Fibroblast of lung (primary cell): ENCODE measurements around the gene GALC. TPM values are rescaled to one million over a fixed set of nuclear protein-coding genes. Genes with fewer than 3 reads are reported as not detected.

Source experiments
- DNase-seq, 2 donors: peaks; one replicate each; pipeline versions ENCODE4 v3.0.0 to v3.0.0-alpha.2; 2010; ENCODE audit warnings: low read depth in 2 of 2
- H2AFZ ChIP-seq: 2 replicates; pipeline ENCODE4 v1.5.1; 2012; ENCODE audit warnings: low read length, control low read depth, inconsistent platforms
- H3K27ac ChIP-seq: 2 replicates; pipeline ENCODE4 v1.5.1; 2011; ENCODE audit warnings: low read length, control low read depth; ENCODE audit not compliant: insufficient read depth
- H3K27me3 ChIP-seq: 2 replicates; pipeline ENCODE4 v1.5.1; 2011; ENCODE audit warnings: mild to moderate bottlenecking, low read length; ENCODE audit not compliant: control insufficient read depth, insufficient read depth
- H3K36me3 ChIP-seq: 2 replicates; pipeline ENCODE4 v1.5.1; 2011; ENCODE audit warnings: low read length; ENCODE audit not compliant: control insufficient read depth, insufficient read depth
- H3K4me1 ChIP-seq: 2 replicates; pipeline ENCODE4 v1.5.1; 2011; ENCODE audit warnings: low read length; ENCODE audit not compliant: control insufficient read depth, insufficient read depth; ENCODE audit errors: extremely low read depth
- H3K4me2 ChIP-seq: 2 replicates; pipeline ENCODE4 v1.5.1; 2011; ENCODE audit warnings: low read length, control low read depth; ENCODE audit not compliant: insufficient read depth; ENCODE audit errors: extremely low read depth
- H3K4me3 ChIP-seq, 4 experiments: fragments of 200-600 bp in 1 of 4; sonication (generic) in 1 of 4; replicated peaks in 1 of 4; 2 replicates each; pipeline ENCODE4 v1.5.1; 2011 to 2016; ENCODE audit warnings: low read length in 4 of 4, low read depth in 3 of 4, mild to moderate bottlenecking in 3 of 4, control low read depth in 2 of 4, inconsistent platforms in 1 of 4, mixed read lengths in 1 of 4; ENCODE audit not compliant: insufficient read depth in 1 of 4; ENCODE audit errors: control extremely low read depth in 1 of 4
- H3K79me2 ChIP-seq: 2 replicates; pipeline ENCODE4 v1.5.1; 2012; ENCODE audit warnings: mild to moderate bottlenecking, low read length, inconsistent platforms; ENCODE audit not compliant: control insufficient read depth, insufficient read depth
- H3K9ac ChIP-seq: 2 replicates; pipeline ENCODE4 v1.5.1; 2011; ENCODE audit warnings: mild to moderate bottlenecking, low read length, control low read depth; ENCODE audit not compliant: insufficient read depth
- H3K9me3 ChIP-seq: 2 replicates; pipeline ENCODE4 v1.5.1; 2012; ENCODE audit warnings: low read depth, low read length; ENCODE audit not compliant: control insufficient read depth, insufficient read depth
- H4K20me1 ChIP-seq: 2 replicates; pipeline ENCODE4 v1.5.1; 2011; ENCODE audit warnings: low read length; ENCODE audit not compliant: control insufficient read depth, insufficient read depth; ENCODE audit errors: extremely low read depth
- EZH2 ChIP-seq: IDR thresholded peaks from 2 replicates; pipeline ENCODE4 v1.5.1; 2012; ENCODE audit warnings: low read length, control low read depth, mild to moderate bottlenecking; ENCODE audit errors: missing control alignments
- polyA plus RNA-seq, 2 donors: library from polyadenylated mRNA; depleted of rRNA in 1 of 2; stranded (reverse) in 1 of 2; unstranded in 1 of 2; fragments of >200 nt; gene quantifications; 2 replicates each; pipeline ENCODE4 v1.2.1, GENCODE V29; 2011 to 2012; ENCODE audit warnings: missing spikeins in 1 of 2
- total RNA-seq: library from RNA; depleted of rRNA; stranded (reverse); fragments of >200 nt; gene quantifications from 2 replicates; pipeline ENCODE4 v1.2.1, GENCODE V29; 2014
- TF ChIP-seq, protein P1 (sequence below), 2 donors: IDR thresholded peaks in 1 of 2; conservative IDR thresholded peaks in 1 of 2; 1 replicate in 1 of 2; 2 replicates in 1 of 2; pipeline ENCODE4 v1.5.1; 2011 to 2012; ENCODE audit warnings: low read length in 2 of 2, control low read depth in 1 of 2, inconsistent platforms in 1 of 2, low read depth in 1 of 2, mild to moderate bottlenecking in 1 of 2

Gene GALC
- total and polyA plus RNA-seq, 2 donors (not counting 1 experiment from before 2014, with no cell fraction given), result 13.3 to 22.8 TPM

DNA sequence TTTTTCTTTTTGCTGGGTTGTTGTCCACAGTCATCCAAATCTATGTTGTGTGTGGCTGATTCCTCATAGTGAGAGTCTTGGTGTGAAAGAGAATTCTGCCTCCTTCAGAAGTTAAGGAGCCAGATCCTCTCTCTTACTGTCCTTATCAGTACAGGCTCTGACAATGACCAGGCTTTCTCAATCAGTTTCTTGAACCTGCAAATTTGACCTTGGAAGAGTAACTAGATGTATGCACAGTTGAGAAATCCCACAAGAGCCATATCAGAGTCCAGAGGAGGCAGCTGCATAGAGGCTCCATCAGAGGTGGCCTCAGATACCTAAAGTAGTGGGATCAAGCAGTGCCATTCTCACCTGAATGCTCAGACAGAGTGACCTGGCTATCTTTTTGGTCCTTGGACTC lies 5.5 kb upstream of the GALC start:
- Histone ChIP-seq H3K27ac (no peak overlapping the region), H2AFZ (no peak overlapping the region), H3K9me3 (no peaks in the 10 kb centered on the region), H3K79me2 (no peaks in the 10 kb centered on the region), H3K4me3 (no peak overlapping the region), H3K36me3 (no peaks in the 10 kb centered on the region), H3K27me3 (no peaks in the 10 kb centered on the region), H3K4me1 (peaks cover under 1% of the 10 kb centered on the region), H4K20me1 (no peaks in the 10 kb centered on the region), H3K9ac (no peak overlapping the region), H3K4me2 (no peak overlapping the region)
- DNase-seq, result no peak
- TF ChIP-seq EZH2, result no peak

DNA sequence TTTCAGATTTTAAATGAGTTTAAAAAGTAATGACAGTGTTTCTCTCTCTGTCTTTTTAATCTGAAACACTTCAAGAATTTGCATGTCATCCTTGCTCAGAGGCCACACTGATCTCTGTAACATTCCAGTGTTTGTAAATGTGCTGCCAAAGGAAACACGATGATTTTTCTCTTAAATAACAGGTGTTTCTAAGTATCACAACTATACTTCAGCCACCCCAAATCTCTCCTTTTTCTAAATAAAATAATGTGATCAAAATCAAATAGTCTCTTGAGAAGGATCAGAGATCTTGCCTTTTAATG lies 3.3 kb upstream of the GALC start:
- Histone ChIP-seq H3K79me2 (no peaks in the 10 kb centered on the region), H4K20me1 (no peaks in the 10 kb centered on the region), H2AFZ (no peak overlapping the region), H3K9ac (no peak overlapping the region), H3K4me2 (no peak overlapping the region), H3K4me1 (peaks cover 4% of the 10 kb centered on the region), H3K4me3 (no peak overlapping the region), H3K36me3 (no peaks in the 10 kb centered on the region), H3K27ac (no peak overlapping the region), H3K27me3 (no peaks in the 10 kb centered on the region), H3K9me3 (no peaks in the 10 kb centered on the region)
- peak in 1 of 2 donors; percentile 28 for DNase-seq
- TF ChIP-seq, protein P1, sequence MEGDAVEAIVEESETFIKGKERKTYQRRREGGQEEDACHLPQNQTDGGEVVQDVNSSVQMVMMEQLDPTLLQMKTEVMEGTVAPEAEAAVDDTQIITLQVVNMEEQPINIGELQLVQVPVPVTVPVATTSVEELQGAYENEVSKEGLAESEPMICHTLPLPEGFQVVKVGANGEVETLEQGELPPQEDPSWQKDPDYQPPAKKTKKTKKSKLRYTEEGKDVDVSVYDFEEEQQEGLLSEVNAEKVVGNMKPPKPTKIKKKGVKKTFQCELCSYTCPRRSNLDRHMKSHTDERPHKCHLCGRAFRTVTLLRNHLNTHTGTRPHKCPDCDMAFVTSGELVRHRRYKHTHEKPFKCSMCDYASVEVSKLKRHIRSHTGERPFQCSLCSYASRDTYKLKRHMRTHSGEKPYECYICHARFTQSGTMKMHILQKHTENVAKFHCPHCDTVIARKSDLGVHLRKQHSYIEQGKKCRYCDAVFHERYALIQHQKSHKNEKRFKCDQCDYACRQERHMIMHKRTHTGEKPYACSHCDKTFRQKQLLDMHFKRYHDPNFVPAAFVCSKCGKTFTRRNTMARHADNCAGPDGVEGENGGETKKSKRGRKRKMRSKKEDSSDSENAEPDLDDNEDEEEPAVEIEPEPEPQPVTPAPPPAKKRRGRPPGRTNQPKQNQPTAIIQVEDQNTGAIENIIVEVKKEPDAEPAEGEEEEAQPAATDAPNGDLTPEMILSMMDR (conservative IDR thresholded peaks at IDR 0.05 in 1 of 2, IDR thresholded peaks at IDR 0.05 in 1 of 2; ENCODE audit: low read depth in 1 of 2, low read length in 2 of 2), result no peak
- no peak for TF ChIP-seq EZH2

DNA sequence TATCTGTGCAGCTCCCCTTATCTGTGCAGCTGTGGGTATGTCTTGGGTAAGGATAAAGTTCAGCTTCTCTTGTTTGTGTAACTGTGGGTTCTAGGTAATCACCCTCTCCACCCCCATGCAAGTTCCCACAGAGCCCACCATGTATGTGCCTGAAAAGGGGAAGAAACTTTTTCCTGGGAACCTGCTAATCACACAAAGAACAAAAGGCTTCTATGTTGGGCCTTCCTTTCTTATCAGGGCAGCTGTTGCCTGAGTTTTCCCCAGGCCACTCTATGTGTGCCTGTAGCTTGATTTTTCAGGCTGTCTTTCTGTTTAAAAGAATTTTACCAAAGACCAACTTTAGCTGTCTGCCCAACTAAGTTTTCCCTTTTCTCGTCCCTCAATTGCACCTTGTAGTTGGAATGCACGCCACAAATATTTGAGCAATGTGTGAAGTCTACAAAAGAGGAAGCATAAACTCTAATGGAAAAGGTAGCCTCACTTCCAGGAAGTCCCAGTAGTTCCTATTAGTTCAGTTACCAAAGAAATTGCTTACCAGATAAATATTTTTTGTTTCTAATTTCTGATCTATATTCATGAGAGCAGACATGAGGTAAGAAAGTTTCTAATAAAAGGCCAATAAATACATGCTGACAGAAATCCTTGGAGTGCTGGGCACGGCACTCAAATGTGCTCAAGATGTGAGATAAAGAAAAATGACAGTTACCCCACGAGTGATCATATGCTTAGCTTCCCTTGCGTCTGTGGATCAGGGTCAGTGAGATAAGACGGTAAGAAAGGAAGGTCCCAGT lies 2.7 kb upstream of the GALC start:
- no peak overlapping the region for H2AFZ ChIP-seq
- no peaks in the 10 kb centered on the region for H3K9me3 ChIP-seq
- peaks cover 4% of the 10 kb centered on the region for H3K4me1 ChIP-seq
- no peaks in the 10 kb centered on the region for H4K20me1 ChIP-seq
- no peak overlapping the region for H3K27ac ChIP-seq
- no peak overlapping the region for H3K9ac ChIP-seq
- no peak for TF ChIP-seq EZH2
- TF ChIP-seq, protein P1 (conservative IDR thresholded peaks at IDR 0.05 in 1 of 2, IDR thresholded peaks at IDR 0.05 in 1 of 2; ENCODE audit: low read depth in 1 of 2, low read length in 2 of 2), result no peak
- H3K4me3 ChIP-seq, result no peak overlapping the region
- peak in 1 of 2 donors; percentile 48 for DNase-seq
- H3K36me3 ChIP-seq, result no peaks in the 10 kb centered on the region
- no peaks in the 10 kb centered on the region for H3K79me2 ChIP-seq
- no peaks in the 10 kb centered on the region for H3K27me3 ChIP-seq
- no peak overlapping the region for H3K4me2 ChIP-seq
